HEK293 (cell line): ENCODE results near the gene PACS2.

Source experiments
- BCL11A ChIP-seq: fragments of 450-650 bp; formaldehyde crosslinking; IDR thresholded peaks from 2 replicates; pipeline ENCODE4 v1.5.1; 2016; ENCODE audit warnings: low read depth, missing biosample characterization, missing genetic modification characterization
- BCL11B ChIP-seq: fragments of 450-650 bp; formaldehyde crosslinking; IDR thresholded peaks from 2 replicates; pipeline ENCODE4 v1.5.1; 2016; ENCODE audit warnings: low read depth, missing biosample characterization, missing genetic modification characterization
- FEZF1 ChIP-seq: fragments of 450-650 bp; formaldehyde crosslinking; IDR thresholded peaks from 2 replicates; pipeline ENCODE4 v1.5.1; 2016; ENCODE audit warnings: missing biosample characterization, missing genetic modification characterization
- IKZF3 ChIP-seq: fragments of 450-650 bp; IDR thresholded peaks from 2 replicates; pipeline ENCODE4 v1.5.0; 2018; ENCODE audit warnings: missing biosample characterization, mild to moderate bottlenecking, missing genetic modification characterization, moderate library complexity
- KLF8 ChIP-seq: fragments of 450-650 bp; formaldehyde crosslinking; IDR thresholded peaks from 2 replicates; pipeline ENCODE4 v1.5.1; 2016; ENCODE audit warnings: missing biosample characterization, missing genetic modification characterization
- MEIS1 ChIP-seq: sonication (generic); formaldehyde crosslinking; IDR thresholded peaks from 2 replicates; pipeline ENCODE4 v1.8.1; 2022; ENCODE audit warnings: missing genetic modification reagents, mild to moderate bottlenecking, borderline replicate concordance
- REPIN1 ChIP-seq: fragments of 450-650 bp; formaldehyde crosslinking; IDR thresholded peaks from 2 replicates; pipeline ENCODE4 v1.5.1; 2017; ENCODE audit warnings: missing biosample characterization, missing genetic modification characterization, low read depth
- SCRT1 ChIP-seq: fragments of 450-650 bp; formaldehyde crosslinking; IDR thresholded peaks from 2 replicates; pipeline ENCODE4 v1.5.1; 2016; ENCODE audit warnings: missing biosample characterization, missing genetic modification characterization, borderline replicate concordance
- TCF7L2 ChIP-seq: IDR thresholded peaks from 2 replicates; pipeline ENCODE4 v1.6.1; 2011; ENCODE audit warnings: low read depth, mild to moderate bottlenecking, inconsistent platforms, low read length, moderate library complexity, borderline replicate concordance
- ZBTB48 ChIP-seq: fragments of 450-650 bp; formaldehyde crosslinking; IDR thresholded peaks from 2 replicates; pipeline ENCODE4 v1.5.1; 2016; ENCODE audit warnings: missing biosample characterization, missing genetic modification characterization
- ZNF148 ChIP-seq: fragments of 450-650 bp; formaldehyde crosslinking; IDR thresholded peaks from 2 replicates; pipeline ENCODE4 v1.5.0; 2017; ENCODE audit warnings: missing biosample characterization, missing genetic modification characterization, borderline replicate concordance
- ZNF169 ChIP-seq: fragments of 450-650 bp; formaldehyde crosslinking; IDR thresholded peaks from 2 replicates; pipeline ENCODE4 v1.5.1; 2016; ENCODE audit warnings: missing biosample characterization, missing genetic modification characterization
- ZNF202 ChIP-seq: fragments of 450-650 bp; formaldehyde crosslinking; IDR thresholded peaks from 2 replicates; pipeline ENCODE4 v1.5.1; 2016; ENCODE audit warnings: missing biosample characterization, missing genetic modification characterization, borderline replicate concordance
- ZNF214 ChIP-seq: fragments of 450-650 bp; formaldehyde crosslinking; IDR thresholded peaks from 2 replicates; pipeline ENCODE4 v1.5.1; 2017; ENCODE audit warnings: missing biosample characterization, mild to moderate bottlenecking, missing genetic modification characterization, borderline replicate concordance
- ZNF324 ChIP-seq: fragments of 450-650 bp; formaldehyde crosslinking; IDR thresholded peaks from 2 replicates; pipeline ENCODE4 v1.5.1; 2016; ENCODE audit warnings: missing biosample characterization, missing genetic modification characterization
- ZNF354C ChIP-seq: fragments of 450-650 bp; formaldehyde crosslinking; IDR thresholded peaks from 2 replicates; pipeline ENCODE4 v1.5.1; 2016; ENCODE audit warnings: missing biosample characterization, missing genetic modification characterization, low read depth, borderline replicate concordance
- ZNF37A ChIP-seq: fragments of 450-650 bp; IDR thresholded peaks from 2 replicates; pipeline ENCODE4 v1.5.1; 2018; ENCODE audit warnings: missing biosample characterization, missing genetic modification characterization
- ZNF555 ChIP-seq: fragments of 450-650 bp; formaldehyde crosslinking; conservative IDR thresholded peaks from 2 replicates; pipeline ENCODE4 v1.5.1; 2017; ENCODE audit warnings: missing biosample characterization, mild to moderate bottlenecking, missing genetic modification characterization, inconsistent platforms
- ZNF561 ChIP-seq: fragments of 450-650 bp; IDR thresholded peaks from 2 replicates; pipeline ENCODE4 v1.5.1; 2018; ENCODE audit warnings: missing biosample characterization, missing genetic modification characterization, borderline replicate concordance
- ZNF621 ChIP-seq: fragments of 450-650 bp; formaldehyde crosslinking; IDR thresholded peaks from 2 replicates; pipeline ENCODE4 v1.5.1; 2017; ENCODE audit warnings: missing biosample characterization, missing genetic modification characterization
- ZNF623 ChIP-seq: fragments of 450-650 bp; formaldehyde crosslinking; IDR thresholded peaks from 2 replicates; pipeline ENCODE4 v1.5.1; 2016; ENCODE audit warnings: missing biosample characterization, missing genetic modification characterization
- ZNF629 ChIP-seq: fragments of 450-650 bp; formaldehyde crosslinking; IDR thresholded peaks from 2 replicates; pipeline ENCODE4 v1.5.1; 2017; ENCODE audit warnings: missing biosample characterization, missing genetic modification characterization
- ZNF639 ChIP-seq: fragments of 450-650 bp; formaldehyde crosslinking; IDR thresholded peaks from 2 replicates; pipeline ENCODE4 v1.5.1; 2016; ENCODE audit warnings: missing biosample characterization, missing genetic modification characterization
- ZNF677 ChIP-seq: fragments of 450-650 bp; IDR thresholded peaks from 2 replicates; pipeline ENCODE4 v1.5.0; 2018; ENCODE audit warnings: missing biosample characterization, mild to moderate bottlenecking, missing genetic modification characterization, moderate library complexity
- ZNF776 ChIP-seq: fragments of 450-650 bp; formaldehyde crosslinking; IDR thresholded peaks from 2 replicates; pipeline ENCODE4 v1.5.0; 2017; ENCODE audit warnings: missing biosample characterization, missing genetic modification characterization, borderline replicate concordance
- ZNF830 ChIP-seq: fragments of 450-650 bp; IDR thresholded peaks from 2 replicates; pipeline ENCODE4 v1.5.0; 2018; ENCODE audit warnings: missing biosample characterization, missing genetic modification characterization, low read depth, mild to moderate bottlenecking, moderate library complexity
- ZSCAN5A ChIP-seq: fragments of 450-650 bp; formaldehyde crosslinking; IDR thresholded peaks from 2 replicates; pipeline ENCODE4 v1.5.1; 2016; ENCODE audit warnings: missing biosample characterization, missing genetic modification characterization
- TF ChIP-seq, protein P1 (sequence below): fragments of 450-650 bp; formaldehyde crosslinking; IDR thresholded peaks from 2 replicates; pipeline ENCODE4 v1.5.1; 2017; ENCODE audit warnings: missing biosample characterization, mild to moderate bottlenecking, missing genetic modification characterization, moderate library complexity
- TF ChIP-seq, protein P2 (sequence below): fragments of 450-650 bp; formaldehyde crosslinking; IDR thresholded peaks from 2 replicates; pipeline ENCODE4 v1.5.1; 2016; ENCODE audit warnings: missing biosample characterization, missing genetic modification characterization, borderline replicate concordance

The PACS2 gene

GRCh38 chr14:105419195-105420091, 104.9 kb downstream of the PACS2 start, which contains the start of gene MTA1 (continued):
- TF ChIP-seq ZNF776 (tag by site-specific recombination) (no peak), ZBTB48 (tag by site-specific recombination) (peak; percentile 49; the same call in 1 of the 2 replicates), ZNF639 (tag by site-specific recombination) (no peak), ZNF324 (tag by site-specific recombination) (no peak), ZNF629 (tag by site-specific recombination) (no peak), ZNF148 (no peak), MEIS1 (no peak), ZNF623 (no peak), IKZF3 (tag by site-specific recombination) (0 out of 2 replicates have a peak, but pooled peaks have one; percentile 12), ZNF37A (tag by site-specific recombination) (no peak), ZNF214 (tag by site-specific recombination) (no peak), ZNF555 (tag by site-specific recombination) (no peak), BCL11B (tag by site-specific recombination) (no peak), ZNF677 (tag by site-specific recombination) (no peak), FEZF1 (tag by site-specific recombination) (no peak), ZNF561 (no peak), ZNF169 (tag by site-specific recombination) (no peak), ZNF202 (tag by site-specific recombination) (no peak), ZNF830 (tag by site-specific recombination) (no peak), ZSCAN5A (tag by site-specific recombination) (no peak), TCF7L2 (no peak), REPIN1 (tag by site-specific recombination) (no peak), BCL11A (no peak), ZNF354C (tag by site-specific recombination) (no peak), SCRT1 (tag by site-specific recombination) (peak; percentile 75), ZNF621 (tag by site-specific recombination) (no peak), KLF8 (peak; percentile 71; the same call in 1 of the 2 replicates)
- TF ChIP-seq, protein P1, sequence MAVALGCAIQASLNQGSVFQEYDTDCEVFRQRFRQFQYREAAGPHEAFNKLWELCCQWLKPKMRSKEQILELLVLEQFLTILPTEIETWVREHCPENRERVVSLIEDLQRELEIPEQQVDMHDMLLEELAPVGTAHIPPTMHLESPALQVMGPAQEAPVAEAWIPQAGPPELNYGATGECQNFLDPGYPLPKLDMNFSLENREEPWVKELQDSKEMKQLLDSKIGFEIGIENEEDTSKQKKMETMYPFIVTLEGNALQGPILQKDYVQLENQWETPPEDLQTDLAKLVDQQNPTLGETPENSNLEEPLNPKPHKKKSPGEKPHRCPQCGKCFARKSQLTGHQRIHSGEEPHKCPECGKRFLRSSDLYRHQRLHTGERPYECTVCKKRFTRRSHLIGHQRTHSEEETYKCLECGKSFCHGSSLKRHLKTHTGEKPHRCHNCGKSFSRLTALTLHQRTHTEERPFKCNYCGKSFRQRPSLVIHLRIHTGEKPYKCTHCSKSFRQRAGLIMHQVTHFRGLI (tag by site-specific recombination) = no peak
- TF ChIP-seq, protein P2, sequence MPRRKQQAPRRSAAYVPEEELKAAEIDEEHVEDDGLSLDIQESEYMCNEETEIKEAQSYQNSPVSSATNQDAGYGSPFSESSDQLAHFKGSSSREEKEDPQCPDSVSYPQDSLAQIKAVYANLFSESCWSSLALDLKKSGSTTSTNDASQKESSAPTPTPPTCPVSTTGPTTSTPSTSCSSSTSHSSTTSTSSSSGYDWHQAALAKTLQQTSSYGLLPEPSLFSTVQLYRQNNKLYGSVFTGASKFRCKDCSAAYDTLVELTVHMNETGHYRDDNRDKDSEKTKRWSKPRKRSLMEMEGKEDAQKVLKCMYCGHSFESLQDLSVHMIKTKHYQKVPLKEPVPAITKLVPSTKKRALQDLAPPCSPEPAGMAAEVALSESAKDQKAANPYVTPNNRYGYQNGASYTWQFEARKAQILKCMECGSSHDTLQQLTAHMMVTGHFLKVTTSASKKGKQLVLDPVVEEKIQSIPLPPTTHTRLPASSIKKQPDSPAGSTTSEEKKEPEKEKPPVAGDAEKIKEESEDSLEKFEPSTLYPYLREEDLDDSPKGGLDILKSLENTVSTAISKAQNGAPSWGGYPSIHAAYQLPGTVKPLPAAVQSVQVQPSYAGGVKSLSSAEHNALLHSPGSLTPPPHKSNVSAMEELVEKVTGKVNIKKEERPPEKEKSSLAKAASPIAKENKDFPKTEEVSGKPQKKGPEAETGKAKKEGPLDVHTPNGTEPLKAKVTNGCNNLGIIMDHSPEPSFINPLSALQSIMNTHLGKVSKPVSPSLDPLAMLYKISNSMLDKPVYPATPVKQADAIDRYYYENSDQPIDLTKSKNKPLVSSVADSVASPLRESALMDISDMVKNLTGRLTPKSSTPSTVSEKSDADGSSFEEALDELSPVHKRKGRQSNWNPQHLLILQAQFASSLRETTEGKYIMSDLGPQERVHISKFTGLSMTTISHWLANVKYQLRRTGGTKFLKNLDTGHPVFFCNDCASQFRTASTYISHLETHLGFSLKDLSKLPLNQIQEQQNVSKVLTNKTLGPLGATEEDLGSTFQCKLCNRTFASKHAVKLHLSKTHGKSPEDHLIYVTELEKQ = no peak
